Spleen (tissue), 7 donors: ENCODE data around the gene SUMF1.

Source experiments
- POLR2A ChIP-seq, 3 donors: fragments of 450-650 bp; IDR thresholded peaks; one replicate each; pipeline ENCODE4 v1.5.1; 2017; ENCODE audit warnings: antibody characterized with exemption in 3 of 3, mild to moderate bottlenecking in 1 of 3
- TF ChIP-seq, protein P1 (sequence below), 11 experiments: fragments of 200-600 bp in 7 of 11; fragments of 450-650 bp in 4 of 11; sonication (generic) in 4 of 11; IDR thresholded peaks in 8 of 11; conservative IDR thresholded peaks in 3 of 11; 1 replicate in 7 of 11; 2 replicates in 4 of 11; pipeline versions ENCODE4 v1.4.0 to v1.8.0; 2016 to 2021; ENCODE audit warnings: antibody characterized with exemption in 11 of 11, inconsistent platforms in 4 of 11, mild to moderate bottlenecking in 1 of 11
- donor health status: DM: no; HTN: no; CAD: no; lungs with moderate emphysema.
- donor health status: DM: no; HTN: no; CAD: no.
- donor health status: DM: no; HTN: no; CAD: no.

GRCh38 chr3:4494895-4495264, 27.8 kb upstream of the SUMF1 start:
- no peak for TF ChIP-seq POLR2A (IDR thresholded peaks at IDR 0.05)
- TF ChIP-seq, protein P1, sequence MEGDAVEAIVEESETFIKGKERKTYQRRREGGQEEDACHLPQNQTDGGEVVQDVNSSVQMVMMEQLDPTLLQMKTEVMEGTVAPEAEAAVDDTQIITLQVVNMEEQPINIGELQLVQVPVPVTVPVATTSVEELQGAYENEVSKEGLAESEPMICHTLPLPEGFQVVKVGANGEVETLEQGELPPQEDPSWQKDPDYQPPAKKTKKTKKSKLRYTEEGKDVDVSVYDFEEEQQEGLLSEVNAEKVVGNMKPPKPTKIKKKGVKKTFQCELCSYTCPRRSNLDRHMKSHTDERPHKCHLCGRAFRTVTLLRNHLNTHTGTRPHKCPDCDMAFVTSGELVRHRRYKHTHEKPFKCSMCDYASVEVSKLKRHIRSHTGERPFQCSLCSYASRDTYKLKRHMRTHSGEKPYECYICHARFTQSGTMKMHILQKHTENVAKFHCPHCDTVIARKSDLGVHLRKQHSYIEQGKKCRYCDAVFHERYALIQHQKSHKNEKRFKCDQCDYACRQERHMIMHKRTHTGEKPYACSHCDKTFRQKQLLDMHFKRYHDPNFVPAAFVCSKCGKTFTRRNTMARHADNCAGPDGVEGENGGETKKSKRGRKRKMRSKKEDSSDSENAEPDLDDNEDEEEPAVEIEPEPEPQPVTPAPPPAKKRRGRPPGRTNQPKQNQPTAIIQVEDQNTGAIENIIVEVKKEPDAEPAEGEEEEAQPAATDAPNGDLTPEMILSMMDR (IDR thresholded peaks at IDR 0.05 in 8 of 11, conservative IDR thresholded peaks at IDR 0.05 in 3 of 11) = no peak
